ENCODE measurements around the gene EVA1B.

- TF ChIP-seq, protein P1, sequence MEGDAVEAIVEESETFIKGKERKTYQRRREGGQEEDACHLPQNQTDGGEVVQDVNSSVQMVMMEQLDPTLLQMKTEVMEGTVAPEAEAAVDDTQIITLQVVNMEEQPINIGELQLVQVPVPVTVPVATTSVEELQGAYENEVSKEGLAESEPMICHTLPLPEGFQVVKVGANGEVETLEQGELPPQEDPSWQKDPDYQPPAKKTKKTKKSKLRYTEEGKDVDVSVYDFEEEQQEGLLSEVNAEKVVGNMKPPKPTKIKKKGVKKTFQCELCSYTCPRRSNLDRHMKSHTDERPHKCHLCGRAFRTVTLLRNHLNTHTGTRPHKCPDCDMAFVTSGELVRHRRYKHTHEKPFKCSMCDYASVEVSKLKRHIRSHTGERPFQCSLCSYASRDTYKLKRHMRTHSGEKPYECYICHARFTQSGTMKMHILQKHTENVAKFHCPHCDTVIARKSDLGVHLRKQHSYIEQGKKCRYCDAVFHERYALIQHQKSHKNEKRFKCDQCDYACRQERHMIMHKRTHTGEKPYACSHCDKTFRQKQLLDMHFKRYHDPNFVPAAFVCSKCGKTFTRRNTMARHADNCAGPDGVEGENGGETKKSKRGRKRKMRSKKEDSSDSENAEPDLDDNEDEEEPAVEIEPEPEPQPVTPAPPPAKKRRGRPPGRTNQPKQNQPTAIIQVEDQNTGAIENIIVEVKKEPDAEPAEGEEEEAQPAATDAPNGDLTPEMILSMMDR (IDR thresholded peaks at IDR 0.05; ENCODE audit: insufficient read depth, low read length): no peak
- TF ChIP-seq POLR2AphosphoS5 (IDR thresholded peaks at IDR 0.05; ENCODE audit: low read depth): no peak
These were observed 7.5 kb upstream of the EVA1B start for GRCh38 chr1:36330940-36331339.
